ENCODE results near the gene SLC25A21.
"Not testable (repeated sequence)": the region's sequence is repeated elsewhere in the genome, so short reads cannot be mapped to it uniquely, and the experiment has no call there.

The SLC25A21 gene

GRCh38 chr14:37185670-37186069 lies 13.3 kb upstream of the SLC25A21 start:
- no peak for DNase-seq

GRCh38 chr14:37184520-37184919 lies 12.1 kb upstream of the SLC25A21 start:
- DNase-seq, result not testable (repeated sequence)

GRCh38 chr14:37181441-37181840 lies 9.0 kb upstream of the SLC25A21 start:
- no peak for DNase-seq

GRCh38 chr14:37180886-37181285 lies 8.5 kb upstream of the SLC25A21 start:
- not testable (repeated sequence) for DNase-seq

- DNase-seq, result no peak
These were observed 7.6 kb upstream of the SLC25A21 start for GRCh38 chr14:37179896-37180502.

GRCh38 chr14:37172936-37173614 lies 669 bp upstream of the SLC25A21 start:
- DNase-seq, result no peak

- no peak for DNase-seq
These were observed 755 bp downstream of the SLC25A21 start for GRCh38 chr14:37171678-37172023.

- no peak for DNase-seq
These were observed 1.4 kb downstream of the SLC25A21 start for GRCh38 chr14:37170993-37171392.

- no peak for DNase-seq
These were observed 2.2 kb downstream of the SLC25A21 start for GRCh38 chr14:37170237-37170636.

- DNase-seq, result no peak
These were observed 3.7 kb downstream of the SLC25A21 start for GRCh38 chr14:37168721-37169120.

GRCh38 chr14:37167151-37168047 lies 5.0 kb downstream of the SLC25A21 start:
- no peak for DNase-seq

GRCh38 chr14:37165794-37166193 lies 6.6 kb downstream of the SLC25A21 start:
- no peak for DNase-seq

- not testable (repeated sequence) for DNase-seq
These were observed 10.1 kb downstream of the SLC25A21 start for GRCh38 chr14:37162307-37162706.

GRCh38 chr14:37157987-37158386 lies 14.4 kb downstream of the SLC25A21 start:
- DNase-seq, result no peak

- DNase-seq, result no peak
These were observed 18.9 kb downstream of the SLC25A21 start for GRCh38 chr14:37153483-37153882.

- no peak for DNase-seq
These were observed 19.4 kb downstream of the SLC25A21 start for GRCh38 chr14:37153005-37153404.

- no peak for DNase-seq
These were observed 22.0 kb downstream of the SLC25A21 start for GRCh38 chr14:37150414-37150813.

- DNase-seq, result no peak
These were observed 25.0 kb downstream of the SLC25A21 start for GRCh38 chr14:37147310-37147880.

- DNase-seq, result not testable (repeated sequence)
These were observed 26.0 kb downstream of the SLC25A21 start for GRCh38 chr14:37146438-37146837.

GRCh38 chr14:37145395-37145794 lies 27.0 kb downstream of the SLC25A21 start:
- no peak for DNase-seq

- DNase-seq, result no peak
These were observed 27.6 kb downstream of the SLC25A21 start for GRCh38 chr14:37144729-37145363.

GRCh38 chr14:37143475-37143874 lies 28.9 kb downstream of the SLC25A21 start:
- no peak for DNase-seq

- no peak for DNase-seq
These were observed 29.5 kb downstream of the SLC25A21 start for GRCh38 chr14:37142835-37143401.
